Tibial nerve (tissue), 4 donors: Measurements from ENCODE around the gene RAB1A.

Source experiments
- EP300 ChIP-seq, 2 donors: sonication (generic); formaldehyde crosslinking; IDR thresholded peaks; one replicate each; pipeline ENCODE4 v1.6.1; 2017; ENCODE audit warnings: antibody characterized with exemption in 2 of 2, mild to moderate bottlenecking in 1 of 2
- POLR2A ChIP-seq, 2 donors: fragments of 450-650 bp; IDR thresholded peaks; one replicate each; pipeline ENCODE4 v1.6.1; 2017; ENCODE audit warnings: antibody characterized with exemption in 2 of 2, mild to moderate bottlenecking in 2 of 2, moderate library complexity in 2 of 2
- TF ChIP-seq, protein P1 (sequence below), 5 experiments: fragments of 200-600 bp in 3 of 5; fragments of 450-650 bp in 2 of 5; sonication (generic) in 3 of 5; IDR thresholded peaks; one replicate each; pipeline ENCODE4 v1.5.1; 2016 to 2019; ENCODE audit warnings: antibody characterized with exemption in 5 of 5, mild to moderate bottlenecking in 3 of 5, moderate library complexity in 2 of 5

DNA sequence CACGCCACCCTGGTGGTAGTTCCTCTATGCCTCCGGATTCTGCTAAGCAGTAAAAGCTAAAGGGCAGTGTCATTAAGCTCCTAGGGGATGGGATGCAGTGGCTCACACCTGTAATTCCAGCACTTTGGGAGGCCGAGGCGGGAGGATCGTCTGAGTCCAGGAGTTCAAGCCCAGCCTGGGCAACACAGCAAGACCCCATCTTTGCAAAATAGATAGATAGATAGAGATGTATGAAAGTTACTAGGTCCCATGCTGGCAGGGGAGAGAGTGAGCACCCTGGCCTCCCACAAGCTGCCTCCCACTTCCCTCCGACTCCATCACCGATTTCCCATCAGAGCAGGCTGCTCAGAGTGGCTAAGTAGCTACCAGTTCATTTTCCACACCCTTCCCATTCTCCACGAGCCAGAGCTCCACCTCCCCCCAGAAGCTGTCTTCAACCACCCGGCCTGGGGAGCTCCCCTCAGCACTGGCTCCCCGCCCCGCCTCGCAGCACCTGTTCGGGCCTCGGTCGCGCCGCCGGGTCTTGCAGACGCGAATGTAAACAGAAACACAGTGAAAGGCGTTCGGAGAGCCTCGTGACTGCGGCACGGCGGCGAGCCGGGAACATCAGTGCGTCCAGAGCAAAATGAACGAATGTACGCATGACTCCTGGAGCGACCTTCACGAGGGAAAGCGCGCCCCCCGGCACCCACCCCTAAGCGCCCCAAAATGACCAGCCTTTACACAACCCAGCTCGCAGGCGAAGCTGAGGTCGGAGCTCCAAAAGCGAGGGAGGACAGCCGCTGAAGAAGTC, 74.3 kb downstream of the RAB1A start:
- TF ChIP-seq, protein P1, sequence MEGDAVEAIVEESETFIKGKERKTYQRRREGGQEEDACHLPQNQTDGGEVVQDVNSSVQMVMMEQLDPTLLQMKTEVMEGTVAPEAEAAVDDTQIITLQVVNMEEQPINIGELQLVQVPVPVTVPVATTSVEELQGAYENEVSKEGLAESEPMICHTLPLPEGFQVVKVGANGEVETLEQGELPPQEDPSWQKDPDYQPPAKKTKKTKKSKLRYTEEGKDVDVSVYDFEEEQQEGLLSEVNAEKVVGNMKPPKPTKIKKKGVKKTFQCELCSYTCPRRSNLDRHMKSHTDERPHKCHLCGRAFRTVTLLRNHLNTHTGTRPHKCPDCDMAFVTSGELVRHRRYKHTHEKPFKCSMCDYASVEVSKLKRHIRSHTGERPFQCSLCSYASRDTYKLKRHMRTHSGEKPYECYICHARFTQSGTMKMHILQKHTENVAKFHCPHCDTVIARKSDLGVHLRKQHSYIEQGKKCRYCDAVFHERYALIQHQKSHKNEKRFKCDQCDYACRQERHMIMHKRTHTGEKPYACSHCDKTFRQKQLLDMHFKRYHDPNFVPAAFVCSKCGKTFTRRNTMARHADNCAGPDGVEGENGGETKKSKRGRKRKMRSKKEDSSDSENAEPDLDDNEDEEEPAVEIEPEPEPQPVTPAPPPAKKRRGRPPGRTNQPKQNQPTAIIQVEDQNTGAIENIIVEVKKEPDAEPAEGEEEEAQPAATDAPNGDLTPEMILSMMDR (IDR thresholded peaks at IDR 0.05) = no peak
- TF ChIP-seq POLR2A (IDR thresholded peaks at IDR 0.05) (no peak), EP300 (IDR thresholded peaks at IDR 0.05) (no peak)
